DND-41 (cell line): ENCODE results near the gene RASGEF1C.

Experiments used
- ATAC-seq: fragments of 200-7000 bp; cut with Tn5 transposase; 3 replicates; pipeline ENCODE4 v1.9.1; 2021; ENCODE audit warnings: low read depth; ENCODE audit not compliant: insufficient read depth
- DNase-seq: peaks from one replicate; pipeline ENCODE4 v3.0.0-alpha.2; 2020
- H2AFZ ChIP-seq: 2 replicates; pipeline ENCODE4 v1.6.0; 2012; ENCODE audit warnings: low read depth, low read length
- H3K27ac ChIP-seq: 2 replicates; pipeline ENCODE4 v1.5.1; 2012; ENCODE audit warnings: low read length, inconsistent platforms
- H3K27me3 ChIP-seq: fragments of 200-600 bp; sonication (generic); 2 replicates; pipeline ENCODE4 v1.6.0; 2012; ENCODE audit warnings: low read length, mild to moderate bottlenecking, inconsistent platforms; ENCODE audit not compliant: insufficient read depth, poor library complexity
- H3K36me3 ChIP-seq: 2 replicates; pipeline ENCODE4 v1.5.1; 2012; ENCODE audit warnings: low read length, inconsistent platforms; ENCODE audit not compliant: insufficient read depth
- H3K4me1 ChIP-seq: 2 replicates; pipeline ENCODE4 v1.5.1; 2012; ENCODE audit warnings: mild to moderate bottlenecking, low read length; ENCODE audit not compliant: insufficient read depth
- H3K4me2 ChIP-seq: 2 replicates; pipeline ENCODE4 v1.6.0; 2012; ENCODE audit warnings: mild to moderate bottlenecking, moderate library complexity, low read length, inconsistent platforms; ENCODE audit not compliant: insufficient read depth
- H3K4me3 ChIP-seq, 2 experiments: fragments of 200-600 bp in 1 of 2; shearing (Covaris generic) in 1 of 2; 2 replicates each; pipeline ENCODE4 v1.5.1; 2012 to 2016; ENCODE audit warnings: inconsistent platforms in 2 of 2, low read length in 2 of 2, mild to moderate bottlenecking in 2 of 2, low read depth in 1 of 2, moderate library complexity in 1 of 2
- H3K79me2 ChIP-seq: 2 replicates; pipeline ENCODE4 v1.6.0; 2012; ENCODE audit warnings: low read length, inconsistent platforms; ENCODE audit not compliant: insufficient read depth
- H3K9ac ChIP-seq: 2 replicates; pipeline ENCODE4 v1.6.0; 2012; ENCODE audit warnings: low read depth, mild to moderate bottlenecking, inconsistent platforms, low read length, moderate library complexity
- H3K9me3 ChIP-seq: 2 replicates; pipeline ENCODE4 v1.5.1; 2012; ENCODE audit warnings: low read length, moderate library complexity, mild to moderate bottlenecking, inconsistent platforms; ENCODE audit not compliant: insufficient read depth, severe bottlenecking
- H4K20me1 ChIP-seq: 2 replicates; pipeline ENCODE4 v1.6.0; 2012; ENCODE audit warnings: low read length; ENCODE audit not compliant: insufficient read depth
- EZH2 ChIP-seq: IDR thresholded peaks from 3 replicates; pipeline ENCODE4 v1.6.1; 2012; ENCODE audit warnings: borderline replicate concordance, low read depth, mild to moderate bottlenecking, moderate library complexity, low read length, inconsistent platforms; ENCODE audit not compliant: severe bottlenecking
- TF ChIP-seq, protein P1 (sequence below): IDR thresholded peaks from 2 replicates; pipeline ENCODE4 v1.5.1; 2012; ENCODE audit warnings: borderline replicate concordance, low read length, moderate library complexity, mild to moderate bottlenecking; ENCODE audit not compliant: poor library complexity, severe bottlenecking; ENCODE audit errors: extremely low read depth

Gene RASGEF1C

DNA sequence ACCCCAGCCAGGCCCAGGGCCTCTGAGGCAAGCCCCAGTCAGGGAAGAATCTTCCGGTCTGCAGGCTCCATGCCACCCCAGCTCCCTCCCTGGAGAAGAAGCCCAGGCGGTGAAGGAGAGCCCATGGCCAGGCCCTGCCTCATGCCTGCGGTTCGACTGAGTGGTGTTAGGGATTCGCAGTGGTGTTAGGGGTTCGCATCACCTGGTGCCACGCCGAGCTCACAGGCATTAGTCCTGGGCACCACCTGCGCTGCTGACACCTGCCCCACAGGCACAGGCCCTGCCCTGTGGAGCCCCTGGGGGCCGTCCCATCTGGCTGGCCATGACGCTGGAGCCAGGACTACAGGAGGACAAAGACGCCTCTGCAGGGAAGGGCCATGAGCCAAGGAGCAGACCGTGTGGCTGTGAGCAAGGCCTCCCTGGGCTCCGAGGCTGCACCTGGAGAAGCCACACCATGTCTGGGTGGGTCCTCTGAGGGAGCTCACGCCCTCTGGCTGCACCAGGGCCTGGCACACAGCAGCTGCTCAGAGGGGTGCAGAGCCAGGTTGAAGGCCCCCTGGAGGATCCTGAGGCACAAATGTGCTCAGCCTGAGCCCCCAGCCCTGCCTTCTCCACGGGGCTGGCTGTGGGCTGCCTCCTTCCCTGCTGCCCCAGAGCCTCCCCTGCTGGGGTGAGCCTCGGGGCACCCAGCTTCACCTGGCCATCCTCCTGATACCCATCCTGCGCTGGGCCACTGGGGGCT, 109.8 kb downstream of the RASGEF1C start:
- peak; percentile 22; the same call in 1 of the 3 replicates for ATAC-seq
- Histone ChIP-seq H3K4me2 (no peak overlapping the region), H4K20me1 (no peaks in the 10 kb centered on the region), H3K36me3 (no peaks in the 10 kb centered on the region), H3K4me3 (no peak overlapping the region), H3K9me3 (no peaks in the 10 kb centered on the region), H3K79me2 (no peaks in the 10 kb centered on the region), H3K4me1 (no peaks in the 10 kb centered on the region), H3K27me3 (no peaks in the 10 kb centered on the region), H2AFZ (no peak overlapping the region), H3K27ac (no peak overlapping the region), H3K9ac (no peak overlapping the region)
- DNase-seq, result no peak
- TF ChIP-seq, protein P1, sequence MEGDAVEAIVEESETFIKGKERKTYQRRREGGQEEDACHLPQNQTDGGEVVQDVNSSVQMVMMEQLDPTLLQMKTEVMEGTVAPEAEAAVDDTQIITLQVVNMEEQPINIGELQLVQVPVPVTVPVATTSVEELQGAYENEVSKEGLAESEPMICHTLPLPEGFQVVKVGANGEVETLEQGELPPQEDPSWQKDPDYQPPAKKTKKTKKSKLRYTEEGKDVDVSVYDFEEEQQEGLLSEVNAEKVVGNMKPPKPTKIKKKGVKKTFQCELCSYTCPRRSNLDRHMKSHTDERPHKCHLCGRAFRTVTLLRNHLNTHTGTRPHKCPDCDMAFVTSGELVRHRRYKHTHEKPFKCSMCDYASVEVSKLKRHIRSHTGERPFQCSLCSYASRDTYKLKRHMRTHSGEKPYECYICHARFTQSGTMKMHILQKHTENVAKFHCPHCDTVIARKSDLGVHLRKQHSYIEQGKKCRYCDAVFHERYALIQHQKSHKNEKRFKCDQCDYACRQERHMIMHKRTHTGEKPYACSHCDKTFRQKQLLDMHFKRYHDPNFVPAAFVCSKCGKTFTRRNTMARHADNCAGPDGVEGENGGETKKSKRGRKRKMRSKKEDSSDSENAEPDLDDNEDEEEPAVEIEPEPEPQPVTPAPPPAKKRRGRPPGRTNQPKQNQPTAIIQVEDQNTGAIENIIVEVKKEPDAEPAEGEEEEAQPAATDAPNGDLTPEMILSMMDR, result no peak
- TF ChIP-seq EZH2, result no peak

DNA sequence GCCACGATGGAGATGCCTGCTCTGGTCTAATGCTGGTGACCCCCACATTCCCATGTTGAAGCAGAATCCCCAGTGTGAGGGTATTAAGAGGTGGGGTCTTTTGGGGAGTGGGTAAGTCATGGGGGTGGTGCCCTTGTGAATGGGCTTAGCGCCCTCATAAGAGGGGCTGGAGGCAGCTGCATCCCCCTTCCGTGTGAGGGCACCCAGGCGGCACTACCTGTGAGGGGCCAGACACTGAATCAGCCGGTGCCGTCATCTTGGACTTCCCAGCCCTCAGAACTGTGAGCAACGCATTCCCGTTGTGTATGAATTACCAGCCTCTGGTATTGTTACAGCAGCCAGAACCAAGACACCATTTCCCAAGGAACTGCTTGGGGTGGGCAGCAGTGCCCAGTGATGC, 110.5 kb downstream of the RASGEF1C start:
- no peaks in the 10 kb centered on the region for H3K27me3 ChIP-seq
- H4K20me1 ChIP-seq, result no peaks in the 10 kb centered on the region
- no peaks in the 10 kb centered on the region for H3K79me2 ChIP-seq
- H2AFZ ChIP-seq, result no peak overlapping the region
- H3K4me2 ChIP-seq, result no peak overlapping the region
- no peak overlapping the region for H3K9ac ChIP-seq
- no peaks in the 10 kb centered on the region for H3K36me3 ChIP-seq
- TF ChIP-seq, protein P1, result no peak
- TF ChIP-seq EZH2, result no peak
- ATAC-seq (no peak), DNase-seq (no peak)
- H3K4me1 ChIP-seq, result no peaks in the 10 kb centered on the region
- H3K4me3 ChIP-seq, result no peak overlapping the region
- no peak overlapping the region for H3K27ac ChIP-seq
- H3K9me3 ChIP-seq, result no peaks in the 10 kb centered on the region

DNA sequence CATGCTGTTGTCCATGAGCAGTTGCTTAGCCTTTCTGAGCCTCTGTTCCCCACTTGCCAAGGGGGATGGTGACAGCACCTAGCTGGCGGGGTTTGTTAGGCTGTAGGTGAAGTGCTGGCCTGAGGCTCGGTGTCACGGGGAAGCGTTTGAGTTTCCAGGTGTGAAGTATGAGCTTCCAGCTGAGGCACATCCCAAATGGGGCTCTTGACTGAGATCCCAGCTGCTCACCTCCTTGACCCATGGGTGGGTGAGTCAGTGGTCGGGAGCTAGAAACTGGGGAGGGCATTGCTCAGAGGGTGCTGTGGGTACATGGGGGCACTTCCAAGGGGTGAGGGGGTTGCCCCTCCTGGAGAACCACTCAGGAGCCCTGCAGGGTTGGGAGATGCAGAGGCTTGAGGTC, 111.1 kb downstream of the RASGEF1C start:
- Histone ChIP-seq H3K4me2 (no peak overlapping the region), H4K20me1 (no peaks in the 10 kb centered on the region), H3K9ac (no peak overlapping the region), H3K27me3 (no peaks in the 10 kb centered on the region), H3K79me2 (no peaks in the 10 kb centered on the region), H3K4me3 (no peak overlapping the region), H3K9me3 (no peaks in the 10 kb centered on the region), H3K4me1 (no peaks in the 10 kb centered on the region), H3K27ac (no peak overlapping the region), H3K36me3 (no peaks in the 10 kb centered on the region), H2AFZ (no peak overlapping the region)
- ATAC-seq, result no peak
- TF ChIP-seq EZH2, result no peak
- TF ChIP-seq, protein P1, result no peak
- no peak for DNase-seq
